Hepatic stellate cell (primary cell): ENCODE data around the gene FLAD1.
A peak's percentile ranks its signal among the peaks of the same experiment; 100 is the strongest.

Experiments used
- DNase-seq: peaks from one replicate; pipeline ENCODE4 v3.0.0; 2011; ENCODE audit warnings: low spot score

FLAD1 gene

DNA sequence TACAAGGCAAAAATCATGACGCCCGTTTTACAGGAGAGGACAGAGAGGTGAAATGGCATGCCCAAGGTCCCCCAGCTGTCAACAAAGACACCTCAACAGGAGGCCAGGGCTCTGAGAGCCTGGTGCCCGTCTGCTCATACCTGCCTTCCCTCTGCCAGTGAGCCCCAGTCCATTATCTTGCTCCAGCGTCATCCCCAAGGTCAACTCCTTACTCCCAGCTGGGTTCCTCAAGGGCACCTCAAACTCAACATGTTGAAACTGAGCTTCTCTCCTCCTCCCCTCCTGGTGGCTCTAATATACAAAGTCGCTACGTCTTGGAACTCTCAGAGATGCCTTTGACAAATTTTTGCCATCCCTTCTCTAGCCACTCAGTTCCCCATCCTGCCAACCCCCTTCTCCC is 30.5 kb upstream of the FLAD1 start:
- DNase-seq, result no peak

DNA sequence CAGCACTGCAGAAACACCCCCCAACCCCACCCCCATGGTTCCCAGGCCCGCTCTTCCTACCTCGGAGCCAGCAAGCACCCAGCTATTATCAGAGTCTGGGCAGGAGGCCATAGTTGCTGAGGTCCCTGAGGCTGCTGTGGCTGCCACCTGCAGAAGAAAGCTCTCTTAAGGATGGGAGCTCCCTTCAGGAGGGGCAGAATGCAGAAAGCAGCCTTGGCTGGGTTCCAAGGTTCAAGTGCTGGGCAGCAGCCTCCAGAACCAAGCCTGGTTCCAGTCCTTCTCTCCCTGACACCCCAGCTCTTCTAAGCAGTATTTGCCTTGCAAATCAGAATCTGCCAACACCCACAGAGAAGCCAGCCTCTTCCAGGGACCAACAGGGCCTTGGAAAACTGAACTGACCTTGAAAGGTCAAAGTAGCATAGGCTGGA is 29.5 kb upstream of the FLAD1 start:
- DNase-seq, result no peak

DNA sequence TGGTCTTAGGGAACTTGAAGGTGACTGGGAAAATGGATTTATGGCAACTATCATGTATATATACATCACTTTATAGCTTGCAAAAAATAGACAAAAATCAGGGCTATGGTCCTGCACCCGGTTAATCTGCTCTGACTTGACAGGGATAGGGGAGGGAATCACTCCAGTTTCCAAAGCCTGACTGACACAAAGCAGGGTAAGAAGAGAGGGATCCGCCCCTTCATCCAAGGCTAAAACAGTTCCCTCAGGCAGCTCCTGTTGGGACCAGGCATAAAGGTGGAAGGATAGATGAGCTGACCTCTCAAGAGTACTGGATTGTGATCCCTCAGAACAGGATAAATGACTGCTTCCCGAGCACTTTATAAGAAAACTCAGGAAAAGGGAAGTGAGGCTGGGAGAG is 28.6 kb upstream of the FLAD1 start:
- DNase-seq, result no peak

DNA sequence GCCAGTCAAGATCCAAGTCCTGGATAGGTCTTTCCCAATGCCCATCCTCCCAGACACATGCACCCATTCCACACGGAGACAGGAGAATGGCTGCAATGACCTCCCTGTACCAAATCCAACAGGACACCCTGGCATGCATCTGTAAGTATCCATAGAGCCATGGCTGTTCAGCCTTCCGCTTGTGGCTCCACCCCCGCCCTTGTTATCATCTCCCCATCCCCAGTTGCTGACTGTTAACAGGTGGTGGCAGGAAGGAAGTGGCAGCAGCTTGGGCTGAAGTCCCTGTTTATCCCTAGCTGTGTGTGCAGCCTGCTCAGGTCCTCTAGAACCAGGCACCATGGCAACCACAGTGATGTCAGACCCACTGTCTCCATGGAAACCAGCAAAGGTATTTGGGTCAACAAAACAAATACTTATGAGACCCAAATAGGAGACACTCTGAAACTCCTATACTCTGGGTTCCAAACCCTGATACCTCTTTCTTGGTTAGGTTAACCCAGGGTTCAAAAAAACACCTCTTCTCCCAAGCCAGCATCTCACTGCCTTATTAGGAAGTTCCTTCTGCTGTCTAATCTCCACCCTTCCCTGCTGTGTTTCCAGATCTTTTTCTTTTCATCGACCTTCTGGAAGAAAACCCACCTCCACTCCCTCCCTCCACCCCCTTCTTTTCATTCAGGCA is 28.0 kb upstream of the FLAD1 start:
- DNase-seq, result peak; percentile 80

DNA sequence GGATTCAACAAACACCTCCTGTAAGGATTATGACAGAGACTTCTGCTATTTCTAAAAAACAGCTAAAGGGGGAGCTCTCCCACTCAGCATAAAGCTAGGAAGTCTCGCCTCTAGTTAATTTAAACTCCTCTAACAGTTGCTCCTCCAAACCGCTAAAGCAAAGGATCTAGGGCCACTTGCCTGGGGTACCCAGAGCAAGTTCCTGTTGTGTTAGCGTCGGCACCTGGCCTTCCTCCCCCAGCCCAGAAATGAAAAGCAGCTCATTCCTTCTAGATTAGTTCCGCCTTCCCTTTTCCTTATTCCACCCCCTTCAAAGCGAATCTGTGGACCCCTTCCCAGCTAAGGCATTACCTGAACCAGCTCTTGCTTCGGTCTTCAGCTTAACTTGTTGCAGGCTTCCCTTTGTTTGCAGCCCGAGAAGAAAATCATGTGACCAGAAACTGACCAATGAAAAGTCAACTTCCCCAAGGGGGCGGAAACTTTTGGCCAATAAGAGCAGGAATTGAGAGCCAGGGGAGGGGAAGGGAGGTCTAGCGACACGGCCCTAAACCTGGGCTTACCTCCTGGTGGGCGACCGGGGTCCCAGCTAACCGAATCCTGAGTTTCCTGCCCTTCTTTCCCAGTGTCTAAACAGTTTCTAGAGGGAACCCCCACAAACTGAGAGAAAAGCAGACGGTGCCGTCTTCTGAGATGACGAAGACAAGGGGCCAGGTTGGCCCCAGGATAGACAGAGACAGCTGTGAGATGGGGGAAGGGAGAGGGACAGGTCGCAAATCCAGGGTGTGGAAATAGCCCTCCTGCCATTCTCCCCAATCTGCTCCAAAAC is 27.2 kb upstream of the FLAD1 start, which contains the start of gene PBXIP1:
PBXIP1 (minus strand) TSS at position 382 of the 826 bp plus-strand sequence. CDS start 2,378 bp downstream, outside the sequence.
- peak; percentile 99 for DNase-seq

DNA sequence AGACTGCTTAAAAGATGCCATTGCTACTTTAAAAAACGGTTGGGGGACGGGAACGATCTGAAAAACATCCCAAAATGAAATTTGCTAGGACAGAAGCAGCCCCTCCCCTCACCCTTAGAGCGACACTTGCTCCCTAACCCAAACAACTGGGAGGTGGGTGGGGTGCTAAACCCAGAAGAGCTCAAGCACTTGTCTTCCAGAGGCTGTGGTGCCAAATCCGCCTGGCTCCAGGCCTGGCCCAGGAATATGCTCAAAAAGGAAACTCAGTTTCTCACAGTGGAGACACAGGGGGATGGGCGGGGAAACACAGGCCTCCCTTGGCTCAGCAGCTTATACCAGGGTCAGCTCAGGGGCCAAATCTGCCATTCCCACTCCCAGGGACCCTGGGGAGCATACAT is 26.6 kb upstream of the FLAD1 start:
- no peak for DNase-seq

DNA sequence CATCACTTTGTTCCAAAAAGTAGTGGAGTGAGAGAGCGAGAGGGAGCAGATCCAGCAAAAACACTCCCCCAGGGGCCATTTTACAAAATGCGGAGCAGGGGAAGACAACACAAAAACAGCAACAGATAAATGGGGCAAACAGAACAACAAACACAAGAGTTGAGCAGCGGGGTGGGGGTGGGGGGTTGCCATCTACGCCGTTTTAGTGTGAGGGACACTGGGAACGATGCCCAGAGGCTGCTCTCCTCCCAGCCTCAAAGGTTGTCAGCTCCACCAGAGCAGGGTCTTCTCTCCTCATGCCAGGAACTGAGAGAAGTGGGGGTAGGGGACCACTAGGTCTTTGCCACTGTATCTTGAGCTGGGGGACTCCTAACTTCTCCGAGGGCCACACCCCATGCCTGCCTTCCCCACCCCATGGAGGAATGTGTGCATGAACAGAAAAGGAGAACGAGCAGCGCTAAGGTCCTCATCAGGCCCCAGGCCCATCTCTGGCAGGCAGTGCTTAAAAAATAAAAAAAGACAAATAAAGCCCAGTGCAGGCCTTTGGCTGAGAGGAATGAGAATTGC is 26.0 kb upstream of the FLAD1 start:
- no peak for DNase-seq

DNA sequence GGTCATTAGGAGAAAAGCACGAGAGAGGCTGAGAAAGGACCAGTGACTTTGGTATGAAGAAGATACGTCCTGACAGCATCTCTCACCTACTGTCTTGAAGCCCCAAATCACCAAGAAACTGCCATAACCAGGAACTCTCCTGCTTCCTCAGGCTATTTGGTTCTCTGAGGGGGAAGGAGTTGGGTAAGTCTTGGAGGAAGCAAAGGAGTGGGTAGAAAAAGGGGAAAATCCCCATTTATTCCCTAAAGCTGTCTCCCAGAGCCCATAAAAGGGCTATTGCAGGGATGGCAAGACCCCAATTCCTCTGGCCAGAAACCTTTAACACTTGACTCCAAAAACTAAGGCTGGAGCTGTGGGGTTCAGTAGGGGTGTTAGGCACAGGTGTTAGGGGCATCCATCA is 25.1 kb upstream of the FLAD1 start:
- DNase-seq, result no peak

DNA sequence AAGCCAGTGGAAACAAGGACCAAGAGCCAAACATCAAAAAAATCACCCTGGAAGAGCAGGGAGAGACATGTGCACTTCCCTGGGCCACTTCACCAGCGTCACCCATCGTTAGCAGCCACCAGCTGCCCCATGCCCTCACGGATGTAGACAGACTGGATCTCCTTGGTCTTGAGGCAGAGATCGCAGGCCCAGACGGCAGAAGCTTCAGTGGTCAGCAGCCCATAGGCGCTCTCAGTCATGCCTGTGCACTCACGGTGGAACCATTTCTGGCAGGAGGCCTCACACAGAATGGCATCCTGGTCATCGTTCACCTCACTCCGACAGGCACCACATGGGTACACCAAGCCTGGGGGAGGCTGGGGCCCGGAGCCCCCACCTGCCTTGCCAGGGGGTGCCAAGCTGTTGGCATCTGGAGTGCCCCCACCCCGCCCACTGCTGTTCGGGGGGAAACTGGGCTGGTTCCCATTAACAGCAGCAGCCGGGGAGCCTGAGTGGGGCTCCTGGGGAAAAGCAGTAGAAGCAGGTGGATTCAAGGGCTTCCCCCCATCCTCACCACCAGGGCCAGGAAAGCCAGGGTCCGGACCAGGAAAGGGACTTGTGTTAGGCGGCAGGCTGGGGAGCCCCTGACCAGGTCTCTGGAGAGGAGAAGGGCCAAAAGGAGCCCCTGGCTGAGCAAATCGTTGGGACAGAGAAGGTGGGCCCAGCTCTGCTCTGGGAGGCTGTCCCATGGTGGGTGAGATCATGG is 24.3 kb upstream of the FLAD1 start:
- no peak for DNase-seq

DNA sequence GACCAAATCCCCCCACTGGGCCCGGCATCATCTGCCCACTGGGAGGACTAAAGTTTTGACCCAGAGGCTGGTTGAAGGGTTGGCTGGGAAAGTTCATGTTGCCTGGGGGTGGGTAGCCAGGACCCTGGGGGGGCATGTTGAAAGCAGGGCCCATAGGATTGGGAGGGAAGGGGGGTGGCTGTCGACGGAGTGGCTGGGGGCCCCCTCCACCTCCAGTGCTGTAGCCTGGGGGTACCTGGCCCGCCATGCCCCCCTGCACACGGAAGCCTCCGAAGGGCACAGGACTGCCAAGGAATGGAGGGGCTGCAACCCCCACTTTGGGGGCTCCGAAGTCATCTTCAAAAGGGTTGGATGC is 23.7 kb upstream of the FLAD1 start:
- no peak for DNase-seq

DNA sequence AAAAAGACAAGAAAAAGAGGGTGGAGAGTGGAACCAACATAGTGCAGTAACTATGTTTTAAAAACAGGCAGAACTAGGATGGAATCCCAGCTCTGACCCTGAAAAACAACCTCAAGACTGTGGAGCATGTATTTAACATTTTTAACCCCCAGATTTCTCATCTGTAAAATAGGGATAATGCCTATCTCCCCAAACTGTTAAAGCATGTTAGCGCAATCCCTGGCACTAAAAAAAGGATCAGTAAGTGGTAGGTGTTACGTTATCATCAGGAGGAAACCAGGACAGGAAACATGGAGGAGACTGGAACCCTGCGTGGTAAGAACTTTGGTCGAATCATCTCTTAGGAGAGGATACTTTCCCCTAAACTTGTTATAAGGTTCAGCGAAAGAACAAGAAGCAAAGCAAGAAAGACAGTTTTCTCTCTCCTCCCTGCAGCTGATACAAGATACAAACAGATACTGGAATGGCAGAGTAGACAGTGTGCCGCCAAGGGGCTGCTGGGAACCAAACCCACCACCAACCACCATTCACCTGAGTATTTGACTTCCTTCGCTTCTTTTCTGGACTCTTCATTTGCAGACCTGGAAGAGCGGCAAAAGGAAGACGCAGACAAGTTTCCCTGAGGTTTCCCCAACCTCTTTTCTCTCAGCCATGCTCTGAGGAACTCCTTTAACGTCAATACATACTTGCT is 22.6 kb upstream of the FLAD1 start:
- DNase-seq, result no peak

DNA sequence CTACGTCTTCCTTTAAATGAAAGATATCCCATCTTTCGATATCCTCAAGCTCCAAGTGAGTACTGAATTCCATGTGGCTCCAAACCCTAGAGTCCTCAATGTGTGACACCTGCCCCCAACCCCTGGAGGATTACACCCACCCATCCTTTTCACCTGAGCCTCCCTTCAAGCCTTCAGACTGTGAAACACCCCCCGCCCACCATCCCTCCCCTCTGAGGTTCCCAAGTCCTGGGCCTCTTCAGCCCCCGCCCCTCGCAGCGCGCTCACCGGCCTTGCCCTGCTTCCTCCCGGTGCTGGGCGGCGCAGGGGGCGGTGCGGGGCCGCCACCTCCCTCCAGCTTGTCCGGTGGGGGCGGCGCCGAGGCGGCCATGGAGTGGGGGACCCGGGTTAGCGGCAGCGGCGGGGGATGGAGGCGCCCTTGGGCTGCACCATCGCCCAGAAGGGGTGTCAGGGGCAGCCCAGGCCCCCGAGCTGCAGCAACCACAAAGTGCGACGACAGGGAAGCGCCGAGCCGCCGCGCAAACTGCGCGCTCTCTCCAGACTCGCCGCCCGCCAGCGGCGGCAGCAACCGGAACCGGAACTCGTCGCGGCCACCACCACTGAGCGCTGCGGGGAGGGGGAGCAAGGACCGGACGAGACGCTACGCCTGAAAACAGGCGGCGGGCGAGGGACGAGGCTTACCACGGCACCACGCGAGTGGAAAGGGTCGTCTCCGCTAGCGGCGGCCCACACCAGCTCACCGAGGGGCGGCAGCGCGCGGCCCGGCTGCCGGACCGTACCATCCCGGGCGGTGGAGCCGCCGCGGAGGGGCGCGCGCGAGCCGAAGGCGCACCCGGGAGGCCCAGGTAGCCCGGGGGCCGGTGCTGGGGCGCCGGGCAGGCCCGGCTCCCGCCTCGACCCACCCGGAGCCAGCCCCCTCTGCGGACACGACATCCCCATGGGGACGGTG is 21.7 kb upstream of the FLAD1 start, which contains the start of gene PYGO2:
PYGO2 (minus strand) TSS at position 576 of the 949 bp plus-strand sequence; CDS start at position 370, 206 bp downstream.
- peak; percentile 87 for DNase-seq

DNA sequence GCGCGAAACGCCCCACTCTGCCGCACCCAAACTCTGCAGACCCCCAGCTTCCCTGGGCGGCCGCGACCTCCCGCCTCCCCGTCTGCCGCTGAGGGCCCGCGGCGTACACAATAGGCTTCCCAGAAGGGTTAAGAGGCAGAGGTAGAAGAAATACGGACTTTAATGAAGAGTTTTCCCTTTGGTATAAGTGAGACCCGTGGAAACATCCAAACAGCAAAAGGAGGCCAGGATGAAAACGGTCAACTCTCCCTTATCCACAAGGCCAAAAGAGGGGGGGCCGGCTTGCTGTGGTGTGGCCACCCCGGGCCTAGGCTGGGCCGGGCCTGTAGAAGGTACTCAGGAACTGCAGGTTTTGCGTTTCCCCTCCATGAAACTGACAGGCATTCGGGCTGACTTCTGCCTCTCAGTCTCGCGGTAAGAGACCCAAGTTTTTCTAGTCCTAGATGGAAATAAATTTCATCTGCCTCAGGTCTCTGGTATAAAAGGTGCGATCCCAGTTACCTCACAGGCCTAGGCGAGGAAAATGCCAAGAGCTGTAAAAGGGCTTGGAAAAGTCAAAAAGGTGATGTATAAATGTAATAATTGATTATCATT is 20.9 kb upstream of the FLAD1 start:
- no peak for DNase-seq

DNA sequence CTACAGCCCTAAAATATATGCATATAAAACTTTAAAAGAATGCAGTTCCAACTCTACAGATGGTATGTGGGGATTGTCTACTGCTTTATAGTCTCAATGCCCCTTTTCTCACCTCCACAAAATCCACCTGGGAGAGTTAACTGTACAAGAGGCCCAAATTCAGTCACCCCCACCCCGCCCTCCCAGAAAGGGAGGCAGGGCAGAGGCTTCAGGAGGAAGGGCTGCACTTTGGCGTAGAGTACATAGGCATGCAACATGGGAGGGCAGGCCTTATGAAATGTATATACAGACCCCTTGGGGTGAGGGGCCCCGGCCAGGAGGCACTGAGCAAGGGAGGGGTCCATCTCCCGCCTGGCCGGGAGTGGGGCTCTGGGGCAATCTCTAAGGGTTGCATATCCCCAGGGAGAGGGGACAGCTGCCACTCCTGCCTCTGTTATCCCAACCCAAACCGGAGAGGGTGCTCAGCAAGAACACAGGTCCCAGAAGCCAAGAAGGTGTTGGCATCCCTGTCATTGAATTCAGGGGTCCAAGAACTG is 20.3 kb upstream of the FLAD1 start:
- DNase-seq, result no peak

DNA sequence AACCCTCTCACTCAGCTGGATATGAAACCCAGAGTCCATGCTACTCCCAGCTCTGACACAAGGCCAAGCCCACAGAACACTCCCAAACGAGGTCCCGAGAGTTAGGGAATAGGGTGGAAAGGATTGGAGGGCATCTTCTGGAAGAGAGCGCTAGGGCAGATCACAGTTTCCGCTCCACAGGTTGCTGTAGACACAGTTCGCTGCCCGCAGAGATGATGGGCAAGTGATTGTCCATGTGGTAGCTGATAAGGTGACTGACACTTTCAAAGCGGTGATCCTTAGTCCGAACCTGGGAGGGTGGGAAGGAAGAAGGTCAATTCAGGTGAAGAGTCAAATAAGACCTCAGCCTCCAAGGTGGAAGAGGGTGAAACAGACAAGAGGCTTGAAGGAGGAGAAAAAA is 19.5 kb upstream of the FLAD1 start:
- no peak for DNase-seq

DNA sequence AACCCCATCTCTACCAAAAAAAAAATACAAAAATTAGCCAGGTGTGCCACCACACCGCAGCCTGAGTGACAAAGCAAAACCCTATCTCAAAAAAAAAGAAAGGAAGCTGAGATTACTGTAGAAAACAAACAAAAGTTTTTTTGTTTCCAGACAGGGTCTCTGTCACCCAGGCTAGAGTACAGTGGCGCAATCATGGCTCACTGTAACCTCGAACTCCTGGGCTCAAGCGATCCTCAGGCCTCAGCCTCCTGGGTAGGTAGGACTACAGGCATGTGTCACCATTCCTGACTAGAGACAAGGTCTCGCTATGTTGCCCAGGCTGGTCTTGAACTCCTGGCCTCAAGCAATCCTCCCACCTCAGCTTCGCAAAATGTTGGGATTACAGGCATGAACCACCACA is 18.8 kb upstream of the FLAD1 start:
- no peak for DNase-seq

DNA sequence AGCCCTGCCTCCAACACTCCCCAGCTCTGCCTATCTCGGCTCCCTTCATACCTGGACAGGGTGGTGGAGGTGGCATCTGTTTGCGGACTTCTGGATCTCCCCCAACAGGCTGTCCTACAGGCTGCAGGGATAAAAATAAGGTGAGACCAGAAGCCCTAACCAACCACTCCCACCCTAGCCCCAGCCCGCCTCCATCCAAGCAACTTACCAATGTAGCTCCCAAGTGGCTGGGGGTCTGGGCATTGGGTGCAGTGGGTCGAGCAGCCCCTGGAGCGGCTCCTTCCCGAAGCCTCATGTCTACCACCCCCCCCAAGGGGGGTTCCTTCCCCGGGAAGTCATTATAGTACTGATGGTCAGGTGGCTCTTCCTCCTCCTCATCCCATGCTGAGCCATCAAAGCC is 17.0 kb upstream of the FLAD1 start:
- no peak for DNase-seq

DNA sequence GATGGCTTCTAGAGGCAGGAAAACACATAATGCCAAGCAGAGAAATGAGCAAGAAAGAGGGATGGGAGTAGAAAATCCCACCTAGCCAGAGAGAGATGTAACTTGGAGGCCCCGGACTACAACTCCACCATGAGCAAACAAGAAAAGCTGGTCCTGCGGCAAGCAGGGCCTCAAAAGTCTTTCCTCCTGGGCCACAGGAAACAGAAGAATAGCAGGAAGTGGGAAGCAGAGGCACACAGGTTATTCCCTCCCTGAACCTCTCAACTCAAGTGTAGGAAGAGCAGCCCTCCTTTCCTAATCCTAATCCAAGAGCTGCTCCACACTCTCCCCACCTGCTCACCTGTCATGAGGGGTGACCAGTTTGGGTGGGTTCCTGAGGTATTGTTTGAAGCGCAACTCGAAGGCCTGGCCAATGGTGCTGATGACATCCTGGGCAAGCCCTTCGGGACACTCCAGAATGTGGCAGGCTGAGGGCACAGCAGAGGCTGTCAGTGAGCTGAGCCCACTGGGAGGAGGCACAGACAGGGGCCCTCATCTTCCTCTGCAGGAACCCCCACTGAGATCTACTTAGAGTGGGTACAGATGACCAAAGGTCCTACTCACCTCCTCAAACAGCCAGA is 15.7 kb upstream of the FLAD1 start:
- DNase-seq, result no peak

DNA sequence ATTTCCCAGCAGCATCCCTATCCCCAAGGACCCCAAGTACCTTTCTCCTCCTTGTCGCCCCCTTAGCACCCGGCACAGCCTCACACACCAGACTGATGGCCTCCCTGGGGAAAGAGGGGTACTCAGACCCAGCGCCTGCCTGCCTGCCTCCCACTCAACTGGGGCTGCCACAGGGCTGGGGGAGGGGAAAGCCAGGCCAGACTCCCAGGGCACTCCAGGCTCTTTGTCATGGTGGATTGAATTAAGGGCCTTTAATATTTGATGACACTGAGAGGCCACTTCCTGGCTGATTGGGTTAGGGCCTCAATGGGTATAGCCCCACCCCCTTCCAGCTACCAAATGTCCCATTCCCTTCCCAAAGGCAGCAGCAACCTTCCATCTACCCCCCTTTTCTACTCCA is 14.4 kb upstream of the FLAD1 start:
- no peak for DNase-seq

DNA sequence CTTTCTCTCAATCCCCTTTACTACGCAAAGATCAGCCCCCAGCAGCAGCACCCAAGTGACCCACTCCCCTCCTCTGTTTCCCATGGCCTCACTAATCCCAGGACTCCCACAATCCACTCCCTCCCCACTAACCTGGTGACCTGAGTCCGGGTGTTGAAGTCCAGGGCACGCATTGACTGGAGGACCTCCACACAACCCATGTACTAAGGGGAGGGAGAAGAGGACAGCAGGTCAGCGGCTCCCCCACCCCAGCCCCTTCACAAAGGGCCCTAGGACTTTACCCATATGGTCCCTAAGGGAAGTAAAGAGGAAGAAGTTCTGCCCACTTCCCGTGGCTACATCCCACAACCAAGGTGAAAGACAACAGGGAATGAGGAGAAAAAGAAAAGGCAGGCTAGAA is 13.9 kb upstream of the FLAD1 start:
- no peak for DNase-seq
